ENCODE data around the gene TMEM255B.

The TMEM255B gene

DNA sequence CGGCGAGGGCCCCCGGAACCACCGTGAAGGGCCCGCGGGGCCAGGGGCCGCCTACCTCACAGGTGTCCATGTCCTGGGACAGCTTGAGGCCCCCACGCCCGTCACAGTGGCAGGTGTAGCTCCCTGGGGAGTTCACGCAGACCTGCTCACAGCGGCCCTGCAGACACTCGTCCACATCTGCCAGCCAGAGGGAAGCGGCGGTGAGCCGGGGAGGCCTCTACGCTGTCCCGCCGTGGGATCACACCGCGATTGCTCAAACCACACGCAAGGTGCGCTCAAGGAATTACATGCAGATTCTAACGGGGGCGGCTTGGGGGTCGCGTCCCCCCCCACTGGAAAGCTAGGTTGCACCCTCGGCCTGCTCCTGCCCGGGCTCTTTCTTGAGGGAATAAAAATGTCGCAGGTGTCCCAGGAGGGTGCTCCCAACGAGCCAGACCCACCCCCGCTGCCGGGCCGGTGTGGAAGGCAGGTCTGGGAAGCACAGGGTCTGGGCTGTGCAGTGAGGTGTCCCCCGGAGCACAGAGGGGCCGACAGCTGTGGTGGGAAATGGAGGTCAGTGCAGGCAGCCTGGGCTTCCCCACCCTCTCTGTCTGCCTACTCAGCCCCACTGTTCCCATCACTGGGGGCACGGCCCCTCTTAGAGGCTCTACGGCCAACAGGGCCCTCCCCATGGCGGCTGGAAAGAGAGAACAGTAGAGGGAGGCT, 75.6 kb downstream of the TMEM255B start:
- no peak overlapping the region for H3K4me2 ChIP-seq (ENCODE audit: low read depth, low read length, poor library complexity, severe bottlenecking)
- H2AFZ ChIP-seq (ENCODE audit: low read depth, low read length, severe bottlenecking): no peak overlapping the region
- no peak overlapping the region for H3K4me3 ChIP-seq (ENCODE audit: insufficient read depth, low read length, poor library complexity, severe bottlenecking)
- H3K36me3 ChIP-seq (ENCODE audit: low read length): no peaks in the 10 kb centered on the region
- no peak overlapping the region for H3K9ac ChIP-seq (ENCODE audit: low read length)
- H3K9me2 ChIP-seq (replicated peaks; ENCODE audit: insufficient read depth, low read length): no peaks in the 10 kb centered on the region
- H3K27me3 ChIP-seq (ENCODE audit: low read length): no peaks in the 10 kb centered on the region
- no peaks in the 10 kb centered on the region for H3K9me3 ChIP-seq (ENCODE audit: insufficient read depth, low read length)
- H4K20me1 ChIP-seq (ENCODE audit: low read depth, low read length): no peaks in the 10 kb centered on the region
- H3F3A ChIP-seq (ENCODE audit: insufficient read depth): no peaks in the 10 kb centered on the region
- H3K79me2 ChIP-seq (ENCODE audit: insufficient read depth, low read length): no peaks in the 10 kb centered on the region
- TF ChIP-seq, protein P1, sequence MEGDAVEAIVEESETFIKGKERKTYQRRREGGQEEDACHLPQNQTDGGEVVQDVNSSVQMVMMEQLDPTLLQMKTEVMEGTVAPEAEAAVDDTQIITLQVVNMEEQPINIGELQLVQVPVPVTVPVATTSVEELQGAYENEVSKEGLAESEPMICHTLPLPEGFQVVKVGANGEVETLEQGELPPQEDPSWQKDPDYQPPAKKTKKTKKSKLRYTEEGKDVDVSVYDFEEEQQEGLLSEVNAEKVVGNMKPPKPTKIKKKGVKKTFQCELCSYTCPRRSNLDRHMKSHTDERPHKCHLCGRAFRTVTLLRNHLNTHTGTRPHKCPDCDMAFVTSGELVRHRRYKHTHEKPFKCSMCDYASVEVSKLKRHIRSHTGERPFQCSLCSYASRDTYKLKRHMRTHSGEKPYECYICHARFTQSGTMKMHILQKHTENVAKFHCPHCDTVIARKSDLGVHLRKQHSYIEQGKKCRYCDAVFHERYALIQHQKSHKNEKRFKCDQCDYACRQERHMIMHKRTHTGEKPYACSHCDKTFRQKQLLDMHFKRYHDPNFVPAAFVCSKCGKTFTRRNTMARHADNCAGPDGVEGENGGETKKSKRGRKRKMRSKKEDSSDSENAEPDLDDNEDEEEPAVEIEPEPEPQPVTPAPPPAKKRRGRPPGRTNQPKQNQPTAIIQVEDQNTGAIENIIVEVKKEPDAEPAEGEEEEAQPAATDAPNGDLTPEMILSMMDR (IDR thresholded peaks at IDR 0.05; ENCODE audit: insufficient read depth, low read length, poor library complexity, severe bottlenecking): no peak
- no peak for TF ChIP-seq EZH2phosphoT487 (conservative IDR thresholded peaks at IDR 0.05; ENCODE audit: low read length)
- no peak overlapping the region for H3K27ac ChIP-seq (ENCODE audit: low read depth, low read length)

DNA sequence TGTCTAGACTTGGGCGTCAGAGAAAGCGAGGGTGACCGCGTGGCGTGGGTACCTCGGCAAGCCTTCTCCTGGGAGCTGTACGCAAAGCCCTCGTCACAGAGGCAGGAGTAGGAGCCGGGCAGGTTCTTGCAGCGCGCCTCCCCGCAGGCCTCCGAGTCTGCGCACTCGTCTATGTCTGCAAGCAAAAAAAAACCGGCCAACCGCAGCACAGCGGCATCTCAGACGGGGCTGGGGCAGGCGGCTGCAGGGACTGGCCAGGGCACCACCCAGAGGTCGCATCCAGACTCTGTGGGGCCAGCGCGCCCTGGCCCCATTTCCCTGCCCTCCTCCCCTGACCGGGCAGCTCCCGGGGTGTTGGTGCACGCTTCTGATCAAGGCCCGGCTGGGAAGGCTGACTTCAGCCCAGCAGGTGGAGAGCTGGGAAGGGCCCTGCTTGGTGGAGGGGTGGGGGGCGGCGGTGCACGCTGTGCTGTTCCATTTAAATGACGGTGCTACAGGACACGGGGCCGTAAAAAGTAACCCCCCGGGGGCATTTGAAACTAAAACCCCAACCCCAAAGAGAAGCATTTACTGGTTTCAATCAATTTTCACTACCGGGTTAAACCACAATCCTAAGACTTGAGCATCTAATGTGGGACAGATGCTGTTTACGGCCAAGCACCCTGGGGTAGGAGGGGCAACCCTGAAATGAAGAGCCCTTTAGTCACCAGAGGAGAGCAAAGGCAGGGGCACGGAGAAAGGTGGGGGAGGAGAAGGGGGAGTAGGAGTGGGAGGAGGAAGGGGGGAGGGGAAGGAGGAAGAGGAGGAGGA, 76.6 kb downstream of the TMEM255B start:
- Histone ChIP-seq H3F3A (ENCODE audit: insufficient read depth) (no peaks in the 10 kb centered on the region), H3K9ac (ENCODE audit: low read length) (no peak overlapping the region), H4K20me1 (ENCODE audit: low read depth, low read length) (no peaks in the 10 kb centered on the region), H3K36me3 (ENCODE audit: low read length) (no peaks in the 10 kb centered on the region), H3K9me3 (ENCODE audit: insufficient read depth, low read length) (no peaks in the 10 kb centered on the region), H3K27ac (ENCODE audit: low read depth, low read length) (no peak overlapping the region), H3K27me3 (ENCODE audit: low read length) (no peaks in the 10 kb centered on the region), H3K9me2 (replicated peaks; ENCODE audit: insufficient read depth, low read length) (no peaks in the 10 kb centered on the region), H3K79me2 (ENCODE audit: insufficient read depth, low read length) (no peaks in the 10 kb centered on the region), H2AFZ (ENCODE audit: low read depth, low read length, severe bottlenecking) (no peak overlapping the region), H3K4me3 (ENCODE audit: insufficient read depth, low read length, poor library complexity, severe bottlenecking) (no peak overlapping the region), H3K4me2 (ENCODE audit: low read depth, low read length, poor library complexity, severe bottlenecking) (no peak overlapping the region)
- no peak for TF ChIP-seq EZH2phosphoT487 (conservative IDR thresholded peaks at IDR 0.05; ENCODE audit: low read length)
- TF ChIP-seq, protein P1 (IDR thresholded peaks at IDR 0.05; ENCODE audit: insufficient read depth, low read length, poor library complexity, severe bottlenecking): no peak

DNA sequence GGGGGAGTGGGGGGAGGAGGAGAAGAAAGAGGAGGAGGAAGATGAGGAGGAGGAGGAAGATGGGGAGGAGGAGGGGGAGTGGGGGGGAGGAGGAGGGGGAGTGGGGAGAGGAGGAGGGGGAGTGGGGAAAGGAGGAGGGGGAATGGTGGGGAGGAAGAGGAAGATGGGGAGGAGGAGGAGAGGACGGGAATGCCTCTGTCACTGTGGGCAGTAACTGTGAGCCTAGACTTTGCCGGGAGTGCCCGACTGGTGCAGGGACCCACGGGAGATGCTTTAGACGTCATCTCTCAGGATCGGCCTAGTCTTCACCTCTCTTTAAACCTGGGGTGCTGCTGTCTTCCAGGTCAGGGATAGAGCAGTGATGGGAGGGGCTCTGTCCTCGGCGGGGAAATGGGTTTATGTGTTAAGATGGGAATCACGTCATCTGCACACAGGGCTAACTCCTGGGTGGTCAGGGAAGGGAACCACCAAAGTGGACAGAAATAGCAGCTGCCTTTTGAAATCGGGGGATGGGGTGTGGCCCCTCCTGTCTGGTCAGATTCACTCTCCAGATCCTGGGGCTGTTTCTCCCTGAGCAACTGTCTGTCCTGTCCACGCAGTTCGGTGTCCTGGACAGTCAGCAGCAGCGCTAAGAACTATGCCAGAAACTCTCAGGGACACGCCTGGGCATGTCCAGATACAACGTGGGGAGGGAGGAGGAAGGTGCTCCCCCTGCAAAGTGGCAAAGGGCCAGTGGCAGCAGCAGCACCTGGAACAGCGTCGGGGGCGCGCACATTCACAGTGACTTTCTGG, 77.9 kb downstream of the TMEM255B start:
- TF ChIP-seq, protein P1 (IDR thresholded peaks at IDR 0.05; ENCODE audit: insufficient read depth, low read length, poor library complexity, severe bottlenecking): no peak
- no peak for TF ChIP-seq EZH2phosphoT487 (conservative IDR thresholded peaks at IDR 0.05; ENCODE audit: low read length)
- Histone ChIP-seq H3K9me2 (replicated peaks; ENCODE audit: insufficient read depth, low read length) (no peaks in the 10 kb centered on the region), H3F3A (ENCODE audit: insufficient read depth) (no peaks in the 10 kb centered on the region), H3K79me2 (ENCODE audit: insufficient read depth, low read length) (no peaks in the 10 kb centered on the region), H3K27me3 (ENCODE audit: low read length) (no peaks in the 10 kb centered on the region), H3K27ac (ENCODE audit: low read depth, low read length) (no peak overlapping the region), H3K9ac (ENCODE audit: low read length) (no peak overlapping the region), H2AFZ (ENCODE audit: low read depth, low read length, severe bottlenecking) (no peak overlapping the region), H3K9me3 (ENCODE audit: insufficient read depth, low read length) (no peaks in the 10 kb centered on the region), H3K4me2 (ENCODE audit: low read depth, low read length, poor library complexity, severe bottlenecking) (no peak overlapping the region), H3K36me3 (ENCODE audit: low read length) (no peaks in the 10 kb centered on the region), H4K20me1 (ENCODE audit: low read depth, low read length) (no peaks in the 10 kb centered on the region), H3K4me3 (ENCODE audit: insufficient read depth, low read length, poor library complexity, severe bottlenecking) (no peak overlapping the region)

All from SU-DHL-6 (cell line).